T1000 (cell line): ENCODE data around the gene RNF167.
"Not testable (repeated sequence)": the region's sequence is repeated elsewhere in the genome, so short reads cannot be mapped to it uniquely, and the experiment has no call there.

Experiments used
- DNase-seq: peaks from one replicate; lab custom pipeline; 2025; ENCODE audit warnings: mixed read lengths; lab: John Stamatoyannopoulos, UW

The RNF167 gene

DNA sequence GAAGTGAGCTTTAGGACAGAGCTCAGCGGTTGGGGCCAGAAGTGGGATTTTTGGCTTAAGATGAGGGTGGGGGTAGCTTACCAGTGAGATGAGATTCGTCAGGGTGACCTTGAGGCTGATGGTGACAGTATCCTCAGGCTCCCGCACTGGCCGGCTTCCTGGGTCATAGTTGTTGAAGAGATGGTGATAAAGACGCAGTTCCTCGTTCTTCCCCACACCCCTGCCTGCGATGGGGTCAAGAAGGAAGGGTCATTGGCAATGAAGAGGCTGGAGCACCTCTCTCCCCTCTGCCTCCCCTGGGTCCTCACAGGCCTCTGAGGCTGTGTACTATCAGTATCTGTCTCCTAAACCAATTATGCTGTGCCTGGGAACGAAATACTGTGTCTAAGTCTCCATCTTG is 37.5 kb upstream of the RNF167 start:
- no peak for DNase-seq

DNA sequence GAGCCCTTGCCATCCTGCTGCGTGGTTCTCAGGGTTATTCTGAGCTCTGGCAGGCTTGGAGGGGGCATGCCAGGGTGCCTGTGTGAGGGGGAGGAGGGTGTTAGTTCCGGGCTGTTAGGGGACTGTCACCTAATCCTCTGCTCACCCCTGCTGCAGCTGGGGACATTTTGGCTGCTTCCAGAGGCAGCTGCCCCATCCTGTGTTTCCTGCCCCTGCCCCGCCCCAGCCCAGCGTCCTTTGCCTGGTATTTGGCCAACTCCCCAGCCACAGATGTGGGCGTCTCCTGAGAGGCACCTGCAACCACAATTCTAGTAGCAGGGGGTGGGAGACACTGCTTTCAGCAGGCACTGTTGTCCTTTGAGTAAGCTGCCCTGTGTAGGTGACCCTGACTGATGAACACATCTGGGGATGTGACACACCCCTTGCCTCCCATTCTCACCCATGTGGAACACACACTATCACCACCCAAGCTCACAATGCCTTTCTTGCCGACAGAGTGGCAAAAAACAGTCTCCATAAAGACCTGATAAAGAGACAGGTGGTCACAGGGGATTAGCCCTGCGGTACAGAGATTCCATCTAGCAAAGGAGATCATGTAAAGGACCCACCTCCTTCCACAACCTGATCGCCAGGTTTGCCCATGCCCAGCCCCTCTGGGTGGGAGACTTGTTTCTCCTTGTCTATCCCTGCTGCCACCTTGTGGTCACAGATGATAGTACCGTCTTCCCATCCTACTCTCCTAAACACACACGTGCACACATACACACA is 36.8 kb upstream of the RNF167 start, which contains the start of gene CHRNE:
CHRNE (minus strand) TSS at position 48 of the 768 bp plus-strand sequence; CDS start at position 13, 35 bp downstream.
- DNase-seq: peak; percentile 54

DNA sequence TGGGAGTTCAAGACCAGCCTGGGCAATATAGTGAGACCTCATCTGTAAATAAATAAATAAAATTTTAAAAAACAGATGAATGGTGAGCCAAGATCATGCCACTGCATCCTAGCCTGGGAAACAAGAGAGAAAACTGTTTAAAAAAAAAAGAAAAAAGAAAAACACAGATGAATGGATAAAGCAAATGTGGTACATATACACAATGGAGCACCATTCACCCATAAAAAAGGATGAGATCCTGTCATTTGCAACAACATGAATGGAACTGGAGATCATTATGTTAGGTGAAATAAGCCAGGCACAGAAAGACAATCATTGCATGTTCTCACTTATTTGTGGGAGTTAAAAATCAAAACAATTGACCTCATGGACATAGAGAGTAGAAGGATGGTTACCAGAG is 33.4 kb upstream of the RNF167 start:
- DNase-seq: not testable (repeated sequence)

DNA sequence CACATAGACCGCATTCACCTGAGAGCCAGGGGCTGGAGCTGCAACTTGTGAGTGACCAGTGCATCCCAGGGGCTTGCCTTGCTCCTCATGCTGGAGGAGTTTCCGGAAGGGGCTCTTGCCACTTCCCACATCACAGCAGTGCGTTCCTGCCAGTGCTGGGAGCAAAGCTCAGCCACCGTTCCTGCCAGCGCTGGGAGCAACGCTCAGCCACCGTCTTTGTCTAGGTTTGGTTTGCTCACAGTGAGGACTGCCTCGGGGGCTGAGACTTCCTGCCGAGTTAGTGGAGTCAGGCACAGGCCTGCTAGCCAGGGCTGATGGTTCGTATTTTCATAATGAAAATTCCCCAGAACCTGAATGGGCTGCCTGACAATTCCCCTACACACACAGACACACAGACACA is 31.8 kb upstream of the RNF167 start:
- DNase-seq: no peak

DNA sequence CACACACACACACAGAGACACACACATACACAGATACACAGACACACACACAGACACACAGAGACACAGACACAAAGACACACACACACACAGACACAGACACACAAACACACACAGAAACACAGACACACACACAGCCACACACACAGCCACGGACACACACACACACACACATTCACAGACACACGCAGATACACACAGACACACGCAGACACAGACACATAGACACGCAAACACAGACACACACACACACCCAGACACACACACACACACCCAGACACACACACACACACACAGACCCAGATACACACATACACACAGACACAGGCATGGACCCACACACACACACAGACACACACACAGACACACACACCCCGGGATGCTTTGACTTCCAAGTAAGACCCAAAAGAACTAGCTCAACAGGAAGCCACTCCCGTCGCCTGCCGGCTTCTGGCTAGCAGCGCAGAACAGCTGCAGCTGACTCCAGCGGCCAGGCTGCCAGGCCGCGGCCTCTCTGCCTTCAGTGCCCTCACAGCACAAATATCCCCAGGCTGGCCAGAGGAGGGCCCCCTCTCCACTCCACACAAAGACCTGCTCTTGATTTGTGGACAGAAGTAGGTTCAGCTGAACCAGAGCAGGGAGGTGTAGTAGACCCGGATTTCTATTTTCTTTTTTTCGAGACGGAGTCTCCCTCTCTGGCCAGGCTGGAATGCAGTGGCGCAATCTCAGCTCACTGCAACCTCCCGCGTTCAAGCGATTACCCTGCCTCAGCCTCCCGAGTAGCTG is 31.2 kb upstream of the RNF167 start:
- DNase-seq: peak; percentile 47

DNA sequence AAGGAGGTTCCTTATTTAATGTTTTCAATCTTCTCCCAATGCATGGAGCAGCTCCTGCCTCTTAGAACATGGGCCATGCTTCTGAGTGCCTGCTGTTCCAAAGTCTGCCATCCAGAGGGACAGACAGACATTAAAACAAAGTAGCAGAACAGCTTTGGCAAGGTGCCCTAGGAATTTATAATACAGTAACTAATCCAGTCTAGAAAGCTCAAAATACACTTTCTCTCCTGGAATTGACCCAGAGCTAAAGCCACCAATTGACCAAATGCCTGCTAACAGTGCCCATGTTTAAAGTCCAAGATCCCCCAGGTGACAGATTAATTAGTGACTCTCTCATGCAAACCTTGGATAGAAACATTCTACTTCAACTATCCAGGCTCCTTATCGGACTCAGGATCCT is 26.1 kb upstream of the RNF167 start:
- no peak for DNase-seq

DNA sequence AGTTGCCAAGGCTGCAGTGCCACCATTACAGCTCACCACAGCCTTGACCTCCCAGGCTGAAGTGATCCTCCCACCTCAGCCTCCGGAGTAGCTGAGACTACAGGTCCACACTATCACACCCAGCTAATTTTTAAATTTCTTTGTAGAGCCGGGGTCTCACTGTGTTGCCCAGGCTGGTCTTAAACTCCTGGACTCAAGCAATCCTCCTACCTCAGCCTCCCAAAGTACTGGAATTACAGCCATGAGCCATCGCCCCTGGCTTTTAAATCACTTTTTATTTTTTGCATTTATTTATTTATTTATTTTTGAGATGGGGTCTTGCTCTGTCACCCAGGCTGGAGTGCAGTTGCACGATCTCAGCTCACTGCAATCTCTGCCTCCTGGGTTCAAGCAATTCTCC is 25.5 kb upstream of the RNF167 start:
- DNase-seq: not testable (repeated sequence)

DNA sequence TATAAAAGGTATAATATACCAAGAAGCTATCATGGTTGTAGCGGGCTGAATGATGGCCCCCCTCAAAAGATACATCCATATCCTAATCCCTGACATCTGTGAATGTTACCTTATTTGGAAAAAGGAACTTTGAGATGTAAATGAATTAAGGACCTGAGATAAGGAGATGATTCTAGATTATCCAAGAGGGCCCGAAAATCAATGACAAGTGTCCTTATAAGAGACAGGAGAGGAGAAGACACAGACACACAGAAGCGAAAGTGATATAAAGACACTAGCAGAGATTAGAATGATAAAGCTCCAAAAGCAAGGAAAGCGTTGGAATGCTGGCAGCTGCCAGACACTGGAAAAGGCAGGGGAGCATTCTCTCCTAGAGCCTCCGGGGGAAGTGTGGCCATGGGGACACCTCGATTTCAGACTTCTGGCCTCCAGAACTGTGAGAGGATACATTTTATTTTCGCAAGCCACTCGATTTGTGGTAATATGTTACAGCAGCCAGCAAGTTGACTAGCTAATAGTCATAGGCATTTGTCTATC is 20.5 kb upstream of the RNF167 start:
- no peak for DNase-seq

DNA sequence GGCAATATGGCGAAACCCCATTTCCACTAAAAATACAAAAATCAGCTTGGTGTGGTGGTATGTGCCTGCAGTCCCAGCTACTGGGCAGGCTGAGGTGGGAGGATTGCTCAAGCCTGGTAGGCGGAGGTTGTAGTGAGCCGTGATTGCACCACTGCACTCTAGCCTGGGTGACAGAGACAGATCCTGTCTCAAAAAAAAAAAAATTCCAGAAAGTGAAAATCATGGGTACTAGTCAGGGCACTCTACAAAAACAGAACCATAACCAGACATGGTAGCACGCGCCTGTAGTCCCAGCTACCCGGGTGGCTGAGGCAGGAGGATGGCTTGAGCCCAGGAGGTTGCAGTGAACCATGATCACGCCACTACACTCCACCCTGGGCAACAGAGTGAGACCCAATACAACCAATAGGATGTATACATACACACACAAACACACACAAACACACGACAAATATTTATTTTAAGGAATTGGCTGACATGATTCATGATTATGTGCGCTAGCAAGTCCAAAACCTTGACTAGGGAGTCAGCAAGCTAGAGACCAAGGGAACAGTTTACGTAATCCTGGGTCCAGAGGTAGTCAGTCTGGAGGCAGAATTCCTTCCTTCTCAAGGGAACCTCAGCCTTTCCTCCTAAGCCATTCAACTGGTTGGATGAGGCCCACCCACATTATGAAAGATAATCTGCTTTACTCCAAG is 19.6 kb upstream of the RNF167 start:
- DNase-seq: no peak

DNA sequence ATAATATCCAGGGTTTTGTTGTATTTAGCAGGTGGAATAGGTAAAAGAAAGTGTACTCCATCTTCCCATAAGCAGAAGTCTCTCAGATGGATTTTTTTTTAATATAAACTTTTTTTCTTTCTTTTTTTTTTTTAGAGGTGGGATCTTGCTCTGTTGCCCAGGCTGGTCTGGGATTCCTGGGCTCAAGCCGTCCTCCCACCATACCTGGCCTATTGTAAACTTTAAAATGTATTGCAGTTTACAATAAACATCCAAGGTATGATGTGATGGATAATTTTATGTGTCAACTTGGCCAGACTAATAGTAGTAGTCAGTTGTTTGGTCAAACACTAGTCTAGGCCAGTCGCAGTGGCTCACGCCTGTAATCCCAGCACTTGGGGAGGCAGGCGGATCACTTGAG is 18.7 kb upstream of the RNF167 start:
- DNase-seq: no peak

DNA sequence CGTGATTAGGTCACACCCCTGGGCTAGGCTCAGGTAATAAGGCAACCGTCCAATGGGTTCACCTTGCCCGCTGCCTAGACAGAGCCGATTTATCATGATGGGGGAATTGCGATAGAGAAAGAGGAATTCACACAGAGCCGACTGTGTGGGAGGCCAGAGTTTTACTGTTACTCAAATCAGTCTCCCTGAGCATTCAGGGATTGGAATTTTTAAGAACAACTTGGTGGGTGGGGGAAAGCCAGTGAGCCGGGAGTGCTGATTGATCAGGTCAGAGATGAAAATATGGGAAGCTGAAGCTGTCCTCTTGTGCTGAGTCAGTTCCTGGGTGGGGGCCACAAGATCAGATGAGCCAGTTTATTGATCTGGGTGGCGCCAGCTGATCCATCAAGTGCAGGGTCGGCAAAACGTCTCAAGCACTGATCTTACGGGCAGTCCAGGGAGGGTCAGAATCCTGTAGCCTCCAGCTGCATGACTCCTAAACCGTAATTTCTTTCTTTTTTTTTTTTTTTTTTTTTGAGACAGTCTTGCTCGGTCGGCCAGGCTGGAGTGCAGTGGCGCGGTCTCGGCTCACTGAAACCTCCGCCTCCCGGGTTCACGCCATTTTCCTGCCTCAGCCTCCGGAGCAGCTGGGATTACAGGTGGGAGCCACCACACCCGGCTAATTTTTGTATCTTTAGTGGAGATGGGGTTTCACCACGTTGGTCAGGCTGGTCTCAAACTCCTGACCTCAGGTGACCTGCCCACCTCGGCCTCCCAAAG is 13.3 kb upstream of the RNF167 start:
- DNase-seq: not testable (repeated sequence)

DNA sequence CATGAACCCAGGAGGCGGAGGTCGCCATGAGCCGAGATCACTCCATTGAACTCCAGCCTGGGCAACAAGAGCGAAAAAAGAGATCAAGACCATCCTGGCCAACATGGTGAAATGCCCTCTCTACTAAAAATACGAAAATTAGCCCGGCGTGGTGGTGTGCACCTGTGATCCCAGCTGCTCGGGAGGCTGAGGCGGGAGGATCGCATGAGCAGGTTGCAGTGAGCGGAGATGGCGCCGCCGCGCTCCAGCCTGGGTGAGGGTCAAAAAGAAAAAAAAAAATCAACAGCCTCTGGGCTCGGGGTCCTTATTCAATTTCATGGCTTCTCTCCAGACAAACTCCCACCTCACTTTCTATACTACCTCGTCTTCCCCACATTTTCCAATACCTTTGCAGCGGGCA is 11.2 kb upstream of the RNF167 start:
- DNase-seq: no peak

DNA sequence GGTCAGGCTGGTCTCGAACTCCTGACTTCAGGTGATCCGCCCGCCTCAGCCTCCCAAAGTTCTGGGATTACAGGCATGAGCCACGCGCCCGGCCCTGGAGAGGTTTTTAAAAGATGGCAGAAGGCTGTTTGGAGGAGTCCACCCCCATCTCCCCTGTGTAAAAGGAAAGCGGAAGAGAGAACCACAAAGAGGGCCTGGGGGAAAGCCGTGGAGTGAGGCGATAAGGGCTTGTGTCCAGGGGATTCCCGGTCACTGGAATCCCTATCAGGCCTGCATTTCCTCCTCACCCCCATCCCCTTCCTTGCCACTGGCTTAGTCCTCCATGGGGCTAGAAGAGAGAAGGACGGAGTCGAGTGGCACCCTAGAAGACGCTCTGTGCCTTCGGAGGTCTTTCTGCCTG is 8.1 kb upstream of the RNF167 start, which contains the start of gene GP1BA:
GP1BA (plus strand) TSS at position 315 of the 400 bp plus-strand sequence. CDS start 328 bp downstream, outside the sequence.
- no peak for DNase-seq

DNA sequence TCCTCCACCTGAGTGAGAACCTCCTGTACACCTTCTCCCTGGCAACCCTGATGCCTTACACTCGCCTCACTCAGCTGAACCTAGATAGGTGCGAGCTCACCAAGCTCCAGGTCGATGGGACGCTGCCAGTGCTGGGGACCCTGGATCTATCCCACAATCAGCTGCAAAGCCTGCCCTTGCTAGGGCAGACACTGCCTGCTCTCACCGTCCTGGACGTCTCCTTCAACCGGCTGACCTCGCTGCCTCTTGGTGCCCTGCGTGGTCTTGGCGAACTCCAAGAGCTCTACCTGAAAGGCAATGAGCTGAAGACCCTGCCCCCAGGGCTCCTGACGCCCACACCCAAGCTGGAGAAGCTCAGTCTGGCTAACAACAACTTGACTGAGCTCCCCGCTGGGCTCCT is 7.3 kb upstream of the RNF167 start:
- DNase-seq: no peak

DNA sequence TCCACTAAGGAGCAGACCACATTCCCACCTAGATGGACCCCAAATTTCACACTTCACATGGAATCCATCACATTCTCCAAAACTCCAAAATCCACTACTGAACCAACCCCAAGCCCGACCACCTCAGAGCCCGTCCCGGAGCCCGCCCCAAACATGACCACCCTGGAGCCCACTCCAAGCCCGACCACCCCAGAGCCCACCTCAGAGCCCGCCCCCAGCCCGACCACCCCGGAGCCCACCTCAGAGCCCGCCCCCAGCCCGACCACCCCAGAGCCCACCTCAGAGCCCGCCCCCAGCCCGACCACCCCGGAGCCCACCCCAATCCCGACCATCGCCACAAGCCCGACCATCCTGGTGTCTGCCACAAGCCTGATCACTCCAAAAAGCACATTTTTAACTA is 6.4 kb upstream of the RNF167 start:
- DNase-seq: no peak

DNA sequence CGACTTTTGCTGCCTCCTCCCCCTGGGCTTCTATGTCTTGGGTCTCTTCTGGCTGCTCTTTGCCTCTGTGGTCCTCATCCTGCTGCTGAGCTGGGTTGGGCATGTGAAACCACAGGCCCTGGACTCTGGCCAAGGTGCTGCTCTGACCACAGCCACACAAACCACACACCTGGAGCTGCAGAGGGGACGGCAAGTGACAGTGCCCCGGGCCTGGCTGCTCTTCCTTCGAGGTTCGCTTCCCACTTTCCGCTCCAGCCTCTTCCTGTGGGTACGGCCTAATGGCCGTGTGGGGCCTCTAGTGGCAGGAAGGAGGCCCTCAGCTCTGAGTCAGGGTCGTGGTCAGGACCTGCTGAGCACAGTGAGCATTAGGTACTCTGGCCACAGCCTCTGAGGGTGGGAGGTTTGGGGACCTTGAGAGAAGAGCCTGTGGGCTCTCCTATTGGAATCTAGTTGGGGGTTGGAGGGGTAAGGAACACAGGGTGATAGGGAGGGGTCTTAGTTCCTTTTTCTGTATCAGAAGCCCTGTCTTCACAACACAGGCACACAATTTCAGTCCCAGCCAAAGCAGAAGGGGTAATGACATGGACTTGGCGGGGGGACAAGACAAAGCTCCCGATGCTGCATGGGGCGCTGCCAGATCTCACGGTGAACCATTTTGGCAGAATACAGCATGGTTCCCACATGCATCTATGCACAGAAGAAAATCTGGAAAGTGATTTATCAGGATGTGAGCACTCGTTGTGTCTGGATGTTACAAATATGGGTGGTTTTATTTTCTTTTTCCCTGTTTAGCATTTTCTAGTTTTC is 5.7 kb upstream of the RNF167 start:
- DNase-seq: no peak

DNA sequence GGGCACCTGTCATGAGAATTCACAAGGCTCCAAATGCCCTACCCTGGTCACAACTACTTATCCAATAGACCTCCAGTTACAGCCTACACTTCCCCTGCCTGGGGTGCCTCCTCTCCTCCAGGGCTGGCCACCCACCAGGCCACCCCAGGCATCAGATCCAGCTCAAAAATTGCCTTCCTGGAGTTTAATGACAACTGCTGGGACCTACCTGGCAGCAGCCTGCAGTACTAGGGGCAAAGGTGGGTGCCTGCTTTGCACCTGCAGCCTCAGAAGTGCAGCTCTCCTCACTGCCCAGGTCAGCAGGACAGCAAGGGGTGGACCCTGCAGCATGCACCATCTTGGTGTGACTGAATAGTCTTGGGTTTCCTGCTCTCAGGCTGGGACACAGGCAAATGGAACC is 4.4 kb upstream of the RNF167 start:
- no peak for DNase-seq

DNA sequence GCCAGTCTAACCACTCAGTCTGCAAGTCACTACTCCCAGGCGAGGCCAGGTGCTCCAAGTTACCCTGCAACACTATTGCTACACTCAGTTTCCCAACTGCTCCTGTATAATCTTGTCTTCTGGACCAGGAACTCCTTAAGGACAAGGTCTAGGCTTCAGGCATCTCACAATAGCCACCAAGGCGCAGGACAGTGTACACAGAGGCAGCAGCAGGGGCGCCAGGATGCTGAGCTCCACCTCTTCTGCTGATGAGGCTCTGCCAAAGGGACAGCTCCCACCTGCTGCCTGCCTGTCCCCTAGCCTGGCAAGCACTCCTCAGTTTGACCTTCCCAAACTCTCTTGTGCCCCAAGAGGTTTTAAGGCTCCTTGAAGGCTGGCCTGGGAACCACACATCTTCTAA is 3.6 kb upstream of the RNF167 start:
- DNase-seq: no peak

DNA sequence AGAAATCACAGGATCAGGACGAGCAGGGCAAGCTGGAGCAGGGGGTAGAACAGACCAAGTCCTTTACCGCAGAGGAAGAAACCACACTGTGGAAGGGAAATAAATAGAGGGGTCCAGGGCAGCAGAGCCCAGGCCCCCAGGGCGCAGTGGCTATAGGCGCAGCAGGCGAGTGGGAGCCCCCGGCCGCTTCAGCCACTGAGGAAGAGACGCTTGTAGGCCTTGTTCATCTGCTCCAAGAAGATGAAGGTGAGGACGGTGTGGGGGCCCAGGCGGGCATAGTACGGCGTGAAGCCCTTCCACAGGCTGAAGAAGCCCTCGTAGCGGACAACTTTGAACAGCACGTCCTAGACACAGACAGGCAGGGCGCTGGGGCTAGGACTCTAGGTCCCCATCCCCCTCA is 2.5 kb upstream of the RNF167 start:
- no peak for DNase-seq

DNA sequence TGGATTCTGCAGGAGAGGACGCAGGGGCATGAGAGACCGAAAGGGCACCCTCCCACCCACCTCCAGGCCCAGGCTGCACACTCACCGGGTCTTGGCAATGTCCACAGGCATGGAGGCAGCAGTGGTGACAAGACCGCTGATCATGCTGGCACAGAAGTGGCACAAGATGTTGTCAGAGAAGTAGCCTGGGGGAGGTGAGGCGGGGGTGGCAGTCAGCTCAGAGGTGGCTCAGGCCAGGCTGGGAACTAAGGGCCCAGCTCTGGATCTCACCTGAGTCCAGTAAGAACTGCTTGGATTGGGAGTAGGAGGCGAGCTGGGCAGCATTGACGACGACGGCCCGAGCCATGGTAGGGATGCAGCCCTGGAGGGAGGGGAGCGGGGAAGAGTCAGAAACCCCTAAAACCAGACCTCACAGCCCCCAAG is 2.0 kb upstream of the RNF167 start:
- DNase-seq: no peak
